HG02884 (cell line): ENCODE results near the gene CRADD.

Source experiments
- ATAC-seq: cut with Tn5 transposase; IDR thresholded peaks from one replicate; pipeline ENCODE4 v1.9.1; 2021; ENCODE audit warnings: mild to moderate bottlenecking, moderate library complexity; ENCODE audit not compliant: unreplicated experiment

CRADD gene

GRCh38 chr12:93802698-93803423 lies 125.7 kb downstream of the CRADD start:
- no peak for ATAC-seq

GRCh38 chr12:93803424-93803807 lies 126.2 kb downstream of the CRADD start:
- no peak for ATAC-seq

- no peak for ATAC-seq
Observed at GRCh38 chr12:93804392-93805179, 127.4 kb downstream of the CRADD start.

GRCh38 chr12:93805736-93806141 lies 128.6 kb downstream of the CRADD start:
- no peak for ATAC-seq

- ATAC-seq: no peak
Observed at GRCh38 chr12:93807354-93807753, 130.2 kb downstream of the CRADD start.

- ATAC-seq: no peak
Observed at GRCh38 chr12:93808169-93808899, 131.2 kb downstream of the CRADD start.

- no peak for ATAC-seq
Observed at GRCh38 chr12:93812626-93813025, 135.5 kb downstream of the CRADD start.

GRCh38 chr12:93813186-93813585 lies 136.0 kb downstream of the CRADD start:
- no peak for ATAC-seq

- ATAC-seq: no peak
Observed at GRCh38 chr12:93813972-93814821, 137.0 kb downstream of the CRADD start.

- no peak for ATAC-seq
Observed at GRCh38 chr12:93818488-93819049, 141.4 kb downstream of the CRADD start.

GRCh38 chr12:93819050-93819491 lies 141.9 kb downstream of the CRADD start:
- no peak for ATAC-seq

- ATAC-seq: no peak
Observed at GRCh38 chr12:93823616-93824391, 146.6 kb downstream of the CRADD start.

GRCh38 chr12:93824514-93825500 lies 147.6 kb downstream of the CRADD start:
- no peak for ATAC-seq

- ATAC-seq: no peak
Observed at GRCh38 chr12:93825501-93825888, 148.3 kb downstream of the CRADD start.

- ATAC-seq: no peak
Observed at GRCh38 chr12:93825931-93826555, 148.9 kb downstream of the CRADD start.

GRCh38 chr12:93827179-93827578 lies 150.0 kb downstream of the CRADD start:
- no peak for ATAC-seq

GRCh38 chr12:93827669-93828068 lies 150.5 kb downstream of the CRADD start:
- ATAC-seq: no peak

GRCh38 chr12:93829016-93829415 lies 151.8 kb downstream of the CRADD start:
- no peak for ATAC-seq
